HepG2 (cell line): ENCODE results near the gene RNASE8. TPM values are rescaled to one million over a fixed set of nuclear protein-coding genes. Genes with fewer than 3 reads are reported as not detected.

Source experiments
- ATAC-seq: fragments of 200-7000 bp; cut with Tn5 transposase; 3 replicates; pipeline ENCODE4 v1.9.1; 2020; ENCODE audit warnings: mild to moderate bottlenecking, moderate library complexity
- BruUV-seq: library from RNA; stranded (reverse); fragments of 400-500 nt; replicated peaks from 2 replicates; lab custom pipeline; 2021; lab: Mats Ljungman, UMichigan
- CTCF ChIA-PET: fragments of 300-600 bp; formaldehyde crosslinking; extraction: SDS; loops from one replicate; lab custom pipeline; 2021; ENCODE audit warnings: low total read pairs, inconsistent platforms, low intra/inter-chr PET ratio; lab: Yijun Ruan, JAX
- POLR2A ChIA-PET: fragments of 350-600 bp; sonication (Branson Sonifier 250); formaldehyde crosslinking; loops from one replicate; lab custom pipeline; 2020; ENCODE audit warnings: antibody characterized with exemption, inconsistent platforms; lab: Yijun Ruan, JAX
- DNase-seq: peaks from one replicate; pipeline ENCODE4 v3.0.0-alpha.2; 2015; ENCODE audit warnings: low spot score
- FAIRE-seq: peaks from 3 replicates; lab custom pipeline; 2011; peaks lifted over from hg19 to GRCh38; lab: Jason Lieb, UNC
- H2AFZ ChIP-seq: one replicate; pipeline ENCODE4 v1.6.1; 2011; ENCODE audit warnings: low read length, inconsistent platforms
- H3K27ac ChIP-seq: fragments of 300-600 bp; 3 replicates; pipeline ENCODE4 v1.8.0; 2011; ENCODE audit warnings: mixed run types, mild to moderate bottlenecking, mixed read lengths, low read length, inconsistent platforms; ENCODE audit not compliant: insufficient read depth; ENCODE audit errors: extremely low read length
- H3K27me3 ChIP-seq, 2 experiments: fragments of 200-600 bp in 1 of 2; 2 replicates in 1 of 2; 3 replicates in 1 of 2; pipeline versions ENCODE4 v1.6.0 to v1.8.0; 2011; ENCODE audit warnings: low read length in 2 of 2, mild to moderate bottlenecking in 2 of 2, moderate library complexity in 2 of 2, inconsistent platforms in 1 of 2; ENCODE audit not compliant: insufficient read depth in 2 of 2, control insufficient read depth in 1 of 2
- H3K36me3 ChIP-seq, 2 experiments: fragments of 200-600 bp in 1 of 2; replicated peaks in 1 of 2; 2 replicates in 1 of 2; 3 replicates in 1 of 2; pipeline versions ENCODE4 v1.5.1 to v1.8.0; 2011; ENCODE audit warnings: low read length in 2 of 2, inconsistent platforms in 1 of 2; ENCODE audit not compliant: insufficient read depth in 2 of 2, control insufficient read depth in 1 of 2
- H3K4me1 ChIP-seq: 2 replicates; pipeline ENCODE4 v1.5.1; 2012; ENCODE audit warnings: low read length, inconsistent platforms; ENCODE audit not compliant: insufficient read depth
- H3K4me2 ChIP-seq: 2 replicates; pipeline ENCODE4 v1.6.0; 2011; ENCODE audit warnings: low read depth, low read length, inconsistent platforms
- H3K4me3 ChIP-seq, 3 experiments: fragments of 200-600 bp in 1 of 3; sonication (generic), shearing (Covaris generic) in 1 of 3; replicated peaks in 1 of 3; 2 replicates each; pipeline ENCODE4 v1.5.1; 2011 to 2016; ENCODE audit warnings: low read length in 3 of 3, inconsistent platforms in 2 of 3, low read depth in 2 of 3, mild to moderate bottlenecking in 2 of 3, control low read depth in 1 of 3, mixed read lengths in 1 of 3; ENCODE audit not compliant: insufficient read depth in 1 of 3
- H3K79me2 ChIP-seq: one replicate; pipeline ENCODE4 v1.6.1; 2011; ENCODE audit warnings: low read length, inconsistent platforms; ENCODE audit not compliant: insufficient read depth
- H3K9ac ChIP-seq: 2 replicates; pipeline ENCODE4 v1.6.0; 2011; ENCODE audit warnings: mild to moderate bottlenecking, low read depth, low read length, inconsistent platforms; ENCODE audit not compliant: insufficient read depth
- H3K9me3 ChIP-seq: 2 replicates; pipeline ENCODE4 v1.5.1; 2012; ENCODE audit warnings: mild to moderate bottlenecking, low read length
- H4K20me1 ChIP-seq: 2 replicates; pipeline ENCODE4 v1.6.0; 2011; ENCODE audit warnings: inconsistent platforms, mild to moderate bottlenecking, low read length, moderate library complexity; ENCODE audit not compliant: insufficient read depth
- FOXK2 ChIP-seq: fragments of 450-650 bp; IDR thresholded peaks from 2 replicates; pipeline ENCODE4 v1.6.1; 2016
- GABPA ChIP-seq, 2 experiments: IDR thresholded peaks; 2 replicates each; pipeline ENCODE4 v1.6.1; 2011 to 2016; ENCODE audit warnings: low read depth in 2 of 2, low read length in 1 of 2, missing biosample characterization in 1 of 2, missing genetic modification characterization in 1 of 2
- NONO ChIP-seq, 2 experiments: fragments of 450-650 bp in 1 of 2; sonication (generic) in 1 of 2; formaldehyde crosslinking in 1 of 2; IDR thresholded peaks in 1 of 2; conservative IDR thresholded peaks in 1 of 2; 2 replicates each; pipeline versions ENCODE4 v1.6.1 to v1.8.0; 2017 to 2022; ENCODE audit warnings: mild to moderate bottlenecking in 1 of 2, missing genetic modification reagents in 1 of 2, moderate library complexity in 1 of 2
- RBM22 ChIP-seq: fragments of 200-400 bp; formaldehyde crosslinking; optimal IDR thresholded peaks from 2 replicates; pipeline ENCODE3; 2017; ENCODE audit warnings: mild to moderate bottlenecking, low read length, moderate library complexity
- SIX4 ChIP-seq: sonication (generic); formaldehyde crosslinking; IDR thresholded peaks from 2 replicates; pipeline ENCODE4 v1.4.0; 2020; ENCODE audit warnings: missing genetic modification reagents
- ZC3H13 ChIP-seq: sonication (generic); formaldehyde crosslinking; IDR thresholded peaks from 2 replicates; pipeline ENCODE4 v1.8.1; 2023; ENCODE audit warnings: mild to moderate bottlenecking, missing genetic modification reagents, moderate library complexity
- ZNF670 ChIP-seq: sonication (generic); formaldehyde crosslinking; IDR thresholded peaks from 2 replicates; pipeline ENCODE4 v1.8.0; 2022; ENCODE audit warnings: mild to moderate bottlenecking, missing genetic modification reagents, borderline replicate concordance
- ZSCAN21 ChIP-seq: sonication (generic); formaldehyde crosslinking; IDR thresholded peaks from 2 replicates; pipeline ENCODE4 v1.8.0; 2022; ENCODE audit warnings: mild to moderate bottlenecking, missing genetic modification reagents, moderate library complexity, borderline replicate concordance
- WGBS: methylation state at CpG from one replicate; pipeline ENCODE4 v1.1.6; 2017; ENCODE audit warnings: low lambda C conversion rate; 5-methylcytosine and 5-hydroxymethylcytosine counted together
- in situ Hi-C: cut with HindIII; loops from 2 replicates; pipeline ENCODE4 v1.10.0; 2017; ENCODE audit warnings: low pct_unique_long_range_greater_than_20kb; ENCODE audit not compliant: extremely low pct_ligation_motif_present
- intact Hi-C: fragments of 100-400 bp; cut with micrococcal nuclease; formaldehyde crosslinking; loops from one replicate; pipeline ENCODE4 v1.10.0; 2022; ENCODE audit not compliant: unreplicated experiment
- polyA plus RNA-seq, 8 experiments: library from polyadenylated mRNA; depleted of rRNA in 3 of 8; stranded (reverse) in 7 of 8; unstranded in 1 of 8; fragments of >200 nt; fragmentation: Illumina TruSeq in 4 of 8; extraction: Trizol in 4 of 8; gene quantifications; 2 replicates each; pipeline versions ENCODE4 v1.2.1 to v1.2.3, GENCODE V29; 2011 to 2016; ENCODE audit warnings: low read depth in 4 of 8, missing spikeins in 1 of 8, mixed read lengths in 1 of 8; ENCODE audit not compliant: insufficient read depth in 1 of 8
- total RNA-seq, 5 experiments: library from RNA; depleted of rRNA; stranded (reverse); fragments of >200 nt; fragmentation: Illumina TruSeq; extraction: Trizol; gene quantifications; 2 replicates each; pipeline ENCODE4 v1.2.3, GENCODE V29; 2016; ENCODE audit warnings: low read depth in 1 of 5
- TF ChIP-seq, protein P1 (sequence below): sonication (generic); formaldehyde crosslinking; IDR thresholded peaks from 2 replicates; pipeline ENCODE4 v1.8.1; 2022; ENCODE audit warnings: low read depth, mild to moderate bottlenecking, missing genetic modification reagents

Gene RNASE8
- total and polyA plus RNA-seq, 2 of the 13 experiments (the other 11 are each of a cell fraction or from before 2014, with no cell fraction given), result not detected

- peaks cover 48 to 73% of the 10 kb centered on the region in 2 experiments for H3K36me3 ChIP-seq
- BruUV-seq, result no TSS peak
- CTCF ChIA-PET, result interaction anchor here (1.5 to 12.2 kb wide), 4 partner anchors 17 to 75 kb away, joined by 3 to 320 read pairs (median 106); partner anchors contain the start of gene ARHGEF40
- peaks cover 23% of the 10 kb centered on the region for H3K4me1 ChIP-seq
- H3K9me3 ChIP-seq, result no peaks in the 10 kb centered on the region
- DNase-seq (no peak), ATAC-seq (no peak), FAIRE-seq (no peak)
- POLR2A ChIA-PET, result interaction anchor here (0.9 to 5.8 kb wide), 7 partner anchors 9 to 74 kb away, joined by 3 to 52 read pairs (median 16); partner anchors contain the start of gene ARHGEF40
- no peak overlapping the region for H3K27ac ChIP-seq
- 95% methylated on average over 4 of the region's 4 CpGs for WGBS
- H3K9ac ChIP-seq, result no peak overlapping the region
- no peak overlapping the region for H3K4me3 ChIP-seq
- H3K4me2 ChIP-seq, result no peak overlapping the region
- no peak overlapping the region for H2AFZ ChIP-seq
- intact Hi-C loops, result no loop called here
- no peaks in the 10 kb centered on the region for H3K27me3 ChIP-seq
- no peaks in the 10 kb centered on the region for H3K79me2 ChIP-seq
- TF ChIP-seq SIX4 (no peak), ZC3H13 (CRISPR knock-in tag) (0 out of 2 replicates have a peak, but pooled peaks have one; percentile 44), RBM22 (peak; percentile 71), FOXK2 (no peak), NONO (IDR thresholded peaks at IDR 0.05) (no peak), NONO (CRISPR knock-in tag; conservative IDR thresholded peaks at IDR 0.05) (peak; percentile 47; the same call in 1 of the 2 replicates)
- in situ Hi-C loops, result no loop called here
- peaks cover 1% of the 10 kb centered on the region; the same call in 1 of the 2 replicates for H4K20me1 ChIP-seq
Measured at GRCh38 chr14:21088687-21089086, 31.1 kb downstream of the RNASE8 start.

GRCh38 chr14:21089271-21089670 is 31.6 kb downstream of the RNASE8 start:
- POLR2A ChIA-PET, result interaction anchor here (0.8 to 5.8 kb wide), 11 partner anchors 8 to 92 kb away, joined by 3 to 52 read pairs (median 7); partner anchors contain the start of gene ARHGEF40
- peaks cover 46 to 70% of the 10 kb centered on the region in 2 experiments for H3K36me3 ChIP-seq

More at GRCh38 chr14:21089271-21089670, 31.6 kb downstream of the RNASE8 start:
- intact Hi-C loops, result no loop called here
- no peak overlapping the region for H3K4me3 ChIP-seq
- H3K27ac ChIP-seq, result no peak overlapping the region
- H3K79me2 ChIP-seq, result peaks cover 2% of the 10 kb centered on the region
- WGBS, result 91% methylated on average over 1 of the region's 1 CpG
- in situ Hi-C loops, result no loop called here
- no peak for ATAC-seq
- H3K9me3 ChIP-seq, result no peaks in the 10 kb centered on the region
- FAIRE-seq, result no peak
- H4K20me1 ChIP-seq, result peaks cover 7% of the 10 kb centered on the region; the same call in 1 of the 2 replicates
- no peak for DNase-seq
- peaks cover 23% of the 10 kb centered on the region for H3K4me1 ChIP-seq
- TF ChIP-seq GABPA (IDR thresholded peaks at IDR 0.05; ENCODE audit: low read depth, low read length), result no peak
- no peak for TF ChIP-seq GABPA (CRISPR knock-in tag; IDR thresholded peaks at IDR 0.05; ENCODE audit: low read depth)
- TF ChIP-seq, protein P1, sequence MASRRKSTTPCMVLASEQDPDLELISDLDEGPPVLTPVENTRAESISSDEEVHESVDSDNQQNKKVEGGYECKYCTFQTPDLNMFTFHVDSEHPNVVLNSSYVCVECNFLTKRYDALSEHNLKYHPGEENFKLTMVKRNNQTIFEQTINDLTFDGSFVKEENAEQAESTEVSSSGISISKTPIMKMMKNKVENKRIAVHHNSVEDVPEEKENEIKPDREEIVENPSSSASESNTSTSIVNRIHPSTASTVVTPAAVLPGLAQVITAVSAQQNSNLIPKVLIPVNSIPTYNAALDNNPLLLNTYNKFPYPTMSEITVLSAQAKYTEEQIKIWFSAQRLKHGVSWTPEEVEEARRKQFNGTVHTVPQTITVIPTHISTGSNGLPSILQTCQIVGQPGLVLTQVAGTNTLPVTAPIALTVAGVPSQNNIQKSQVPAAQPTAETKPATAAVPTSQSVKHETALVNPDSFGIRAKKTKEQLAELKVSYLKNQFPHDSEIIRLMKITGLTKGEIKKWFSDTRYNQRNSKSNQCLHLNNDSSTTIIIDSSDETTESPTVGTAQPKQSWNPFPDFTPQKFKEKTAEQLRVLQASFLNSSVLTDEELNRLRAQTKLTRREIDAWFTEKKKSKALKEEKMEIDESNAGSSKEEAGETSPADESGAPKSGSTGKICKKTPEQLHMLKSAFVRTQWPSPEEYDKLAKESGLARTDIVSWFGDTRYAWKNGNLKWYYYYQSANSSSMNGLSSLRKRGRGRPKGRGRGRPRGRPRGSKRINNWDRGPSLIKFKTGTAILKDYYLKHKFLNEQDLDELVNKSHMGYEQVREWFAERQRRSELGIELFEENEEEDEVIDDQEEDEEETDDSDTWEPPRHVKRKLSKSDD (CRISPR knock-in tag), result no peak
- TF ChIP-seq ZNF670 (CRISPR knock-in tag), result no peak
- peak; percentile 4 for TF ChIP-seq RBM22
- no peak for TF ChIP-seq ZSCAN21 (CRISPR knock-in tag)
- H3K9ac ChIP-seq, result no peak overlapping the region
- BruUV-seq, result no TSS peak
- no peak overlapping the region for H3K4me2 ChIP-seq
- CTCF ChIA-PET, result interaction anchor here (1.5 to 12.2 kb wide), 5 partner anchors 17 to 75 kb away, joined by 3 to 320 read pairs (median 38); partner anchors contain the start of gene ARHGEF40
- H3K27me3 ChIP-seq, result no peaks in the 10 kb centered on the region
- no peak overlapping the region for H2AFZ ChIP-seq
